ENCODE data around the gene KCNJ6. TPM values are rescaled to one million over a fixed set of nuclear protein-coding genes. Genes with fewer than 3 reads are reported as not detected.
"Not testable (repeated sequence)": the region's sequence is repeated elsewhere in the genome, so short reads cannot be mapped to it uniquely, and the experiment has no call there.

The KCNJ6 gene
- total RNA-seq, 2 experiments from 2014 or later = not detected

DNA sequence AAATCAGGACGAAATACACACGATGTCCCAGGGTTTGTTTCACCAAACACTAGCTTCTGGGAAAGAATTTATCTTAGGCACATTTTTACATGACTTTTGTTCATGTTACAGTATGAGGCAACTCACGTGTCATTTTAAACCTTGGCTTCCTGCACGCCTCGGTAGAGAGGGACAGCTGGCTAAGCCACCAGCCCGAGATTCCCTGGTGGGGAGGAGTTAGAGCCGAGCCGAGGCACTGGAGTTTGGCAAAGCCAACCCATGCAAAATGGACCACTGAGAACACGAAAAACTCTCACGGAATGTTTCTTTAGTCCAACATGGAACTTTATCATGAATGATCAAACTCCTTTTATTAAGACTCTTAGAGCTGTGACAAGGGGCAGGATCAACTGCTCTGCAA is 309.7 kb downstream of the KCNJ6 start:
- intact Hi-C loops (cut with DNase I, micrococcal nuclease) = no loop called here

DNA sequence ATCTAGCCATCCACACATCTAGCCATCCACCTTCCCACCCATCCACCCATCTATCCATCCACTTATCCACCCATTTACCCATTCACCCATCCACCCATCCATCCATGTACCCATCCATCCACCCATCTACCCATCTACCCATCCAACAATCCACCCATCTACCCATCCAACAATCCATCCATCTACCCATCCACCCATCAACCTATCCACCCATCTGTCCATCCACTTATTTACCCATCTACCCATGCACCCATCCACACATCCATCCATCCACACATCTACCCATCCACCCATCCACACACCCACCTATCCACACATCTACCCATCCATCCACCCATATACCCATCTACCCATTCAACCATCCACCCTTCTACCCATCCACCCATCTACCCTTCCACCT is 311.3 kb downstream of the KCNJ6 start:
- Mint-ChIP-seq H3K4me1 (no peaks in the 10 kb centered on the region), H3K36me3 (ENCODE audit: low read depth) (no peaks in the 10 kb centered on the region), H3K27me3 (peaks cover 12% of the 10 kb centered on the region), H3K4me3 (no peak overlapping the region), H3K27ac (no peak overlapping the region), H3K9me3 (ENCODE audit: low read depth) (no peaks in the 10 kb centered on the region)
- DNase-seq (no peak), ATAC-seq (no peak)
- ChIA-PET POLR2A (no interaction called here), CTCF (no interaction called here)
- intact Hi-C loops (cut with DNase I, micrococcal nuclease) = no loop called here

More for the DNA sequence above, 309.7 kb downstream of the KCNJ6 start:
- ATAC-seq (no peak), DNase-seq (no peak)
- ChIA-PET POLR2A (no interaction called here), CTCF (no interaction called here)
- no peak overlapping the region for H3K27ac Mint-ChIP-seq
- no peaks in the 10 kb centered on the region for H3K36me3 Mint-ChIP-seq (ENCODE audit: low read depth)
- H3K4me1 Mint-ChIP-seq = no peaks in the 10 kb centered on the region
- no peaks in the 10 kb centered on the region for H3K9me3 Mint-ChIP-seq (ENCODE audit: low read depth)
- H3K4me3 Mint-ChIP-seq = no peak overlapping the region
- H3K27me3 Mint-ChIP-seq = peaks cover 16% of the 10 kb centered on the region

DNA sequence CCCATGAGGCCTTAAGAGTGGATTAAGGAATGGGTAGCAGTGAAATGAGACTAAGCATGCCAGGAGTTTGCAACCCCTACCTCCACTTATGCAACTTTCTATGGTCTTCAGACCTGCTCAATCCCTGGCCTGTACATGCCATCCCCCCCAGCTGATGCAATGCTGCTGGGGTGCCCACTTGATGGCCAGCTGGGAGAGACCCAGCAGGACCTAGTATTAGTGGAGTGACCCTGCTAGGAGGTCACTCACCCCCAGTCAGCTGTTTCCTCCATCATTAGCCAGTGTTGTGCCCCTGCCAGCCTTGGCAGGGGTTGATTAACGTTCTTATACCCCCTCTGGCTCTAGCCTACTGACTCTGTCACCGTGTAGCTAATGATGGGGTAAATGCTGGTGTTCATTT is 313.1 kb downstream of the KCNJ6 start:
- DNase-seq = no peak
- Mint-ChIP-seq H3K27ac (no peak overlapping the region), H3K36me3 (ENCODE audit: low read depth) (no peaks in the 10 kb centered on the region), H3K9me3 (ENCODE audit: low read depth) (no peaks in the 10 kb centered on the region), H3K4me3 (no peak overlapping the region), H3K4me1 (no peaks in the 10 kb centered on the region), H3K27me3 (peaks cover 13% of the 10 kb centered on the region)
- ChIA-PET CTCF (no interaction called here), POLR2A (no interaction called here)
- intact Hi-C loops (cut with DNase I, micrococcal nuclease) = no loop called here
- ATAC-seq = no peak

DNA sequence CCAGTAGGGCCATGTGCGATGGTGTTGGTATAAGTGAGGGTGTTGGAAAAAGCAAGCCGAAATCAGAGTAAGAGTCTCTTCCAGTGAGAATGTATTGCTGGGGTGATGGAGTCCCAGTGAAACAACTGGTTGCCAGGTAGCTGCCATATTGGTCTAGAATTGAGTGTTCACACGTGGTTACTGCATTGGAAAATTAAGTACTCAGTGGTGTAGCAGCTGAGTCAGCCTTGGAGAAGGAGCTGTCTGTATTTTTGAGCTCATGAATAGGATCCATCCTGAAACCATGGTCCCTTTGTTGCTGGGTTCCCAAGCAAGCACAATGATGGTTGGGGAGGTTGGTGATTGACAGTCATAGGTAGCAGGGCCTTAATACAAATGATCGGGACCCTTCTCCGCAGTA is 314.3 kb downstream of the KCNJ6 start:
- intact Hi-C loops (cut with DNase I, micrococcal nuclease) = no loop called here
- Mint-ChIP-seq H3K4me3 (no peak overlapping the region), H3K36me3 (ENCODE audit: low read depth) (no peaks in the 10 kb centered on the region), H3K27ac (no peak overlapping the region), H3K4me1 (no peaks in the 10 kb centered on the region), H3K9me3 (ENCODE audit: low read depth) (no peaks in the 10 kb centered on the region), H3K27me3 (peaks cover 15% of the 10 kb centered on the region)
- DNase-seq (no peak), ATAC-seq (peak; percentile 51)
- CTCF ChIA-PET = interaction anchor here (1.5 kb wide), 1 partner anchor 16 kb away, joined by 3 read pairs; no protein-coding TSS in a partner anchor
- POLR2A ChIA-PET = interaction anchor here (0.6 kb wide), 1 partner anchor 110 kb away, joined by 3 read pairs; no protein-coding TSS in a partner anchor

DNA sequence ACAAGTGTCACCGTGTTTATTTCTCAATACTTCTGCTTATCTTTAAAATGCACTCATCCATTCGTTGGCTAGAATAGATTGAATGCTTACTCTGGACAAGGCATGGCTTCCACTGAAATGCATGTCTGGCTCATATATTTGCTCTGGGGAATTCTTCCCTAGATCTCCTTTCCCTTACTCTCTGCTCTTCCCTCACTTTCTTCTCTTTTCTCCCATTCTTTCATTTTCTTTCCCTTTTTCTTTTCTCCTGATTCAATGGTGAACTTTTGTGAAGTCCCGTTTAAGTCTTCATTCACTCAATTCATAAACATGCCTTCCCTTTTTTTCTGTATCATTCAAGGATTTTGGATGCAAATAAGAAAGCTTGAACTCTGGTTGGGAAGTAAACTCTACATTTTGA is 315.2 kb downstream of the KCNJ6 start:
- no peaks in the 10 kb centered on the region for H3K4me1 Mint-ChIP-seq
- H3K4me3 Mint-ChIP-seq = no peak overlapping the region
- peaks cover 12% of the 10 kb centered on the region for H3K27me3 Mint-ChIP-seq
- CTCF ChIA-PET = no interaction called here
- H3K36me3 Mint-ChIP-seq (ENCODE audit: low read depth) = no peaks in the 10 kb centered on the region
- POLR2A ChIA-PET = no interaction called here
- H3K9me3 Mint-ChIP-seq (ENCODE audit: low read depth) = no peaks in the 10 kb centered on the region
- intact Hi-C loops (cut with DNase I, micrococcal nuclease) = no loop called here
- no peak overlapping the region for H3K27ac Mint-ChIP-seq
- ATAC-seq = no peak
- DNase-seq = no peak

DNA sequence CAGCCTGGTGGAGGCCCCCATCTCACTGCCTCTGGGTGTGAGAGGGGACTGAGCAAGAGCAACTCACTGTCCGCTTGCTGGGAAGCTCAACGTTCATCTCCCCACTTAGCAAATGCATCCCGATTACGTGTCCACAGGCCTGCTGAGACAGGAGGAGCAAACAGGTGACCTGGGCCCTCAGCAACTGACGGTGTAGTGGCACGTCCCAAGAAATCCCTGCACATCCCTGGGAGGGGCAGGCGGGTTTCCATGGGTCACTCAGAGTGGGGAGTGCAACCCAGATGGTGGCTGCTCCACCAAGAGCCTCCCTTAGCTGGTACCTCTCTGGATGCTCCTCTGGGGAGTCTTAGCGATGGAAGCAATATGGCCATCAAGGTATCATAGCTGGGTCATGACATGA is 320.3 kb downstream of the KCNJ6 start:
- Mint-ChIP-seq H3K27me3 (peaks cover 8% of the 10 kb centered on the region), H3K9me3 (ENCODE audit: low read depth) (no peaks in the 10 kb centered on the region), H3K36me3 (ENCODE audit: low read depth) (no peaks in the 10 kb centered on the region), H3K4me3 (no peak overlapping the region), H3K4me1 (no peaks in the 10 kb centered on the region), H3K27ac (no peak overlapping the region)
- CTCF ChIA-PET = no interaction called here
- POLR2A ChIA-PET = no interaction called here
- no peak for ATAC-seq
- DNase-seq = no peak
- intact Hi-C loops (cut with DNase I, micrococcal nuclease) = no loop called here

DNA sequence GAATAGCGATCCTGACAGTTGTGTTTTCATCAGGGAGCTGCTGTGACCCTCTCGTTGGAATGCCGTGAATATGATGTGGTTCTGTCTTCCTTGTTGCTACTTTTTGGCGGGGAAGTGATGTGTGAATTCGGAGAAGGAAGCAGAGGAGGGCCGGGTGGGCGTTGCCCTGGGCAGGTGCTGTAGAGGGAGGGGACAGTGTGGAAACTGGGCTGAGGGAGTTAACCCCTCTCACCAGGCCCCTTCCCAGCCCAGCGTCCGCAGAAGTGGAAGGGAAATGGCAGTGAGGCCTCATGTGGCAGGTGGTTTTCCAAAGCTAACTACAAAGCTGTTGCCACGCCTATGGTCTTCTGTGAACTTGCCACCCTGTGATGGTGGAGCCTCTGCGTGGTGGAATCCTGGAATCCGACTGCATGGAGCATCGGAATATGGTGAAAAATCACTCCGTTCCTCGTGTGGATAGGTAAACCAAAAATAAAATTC is 321.7 kb downstream of the KCNJ6 start:
- intact Hi-C loops (cut with DNase I, micrococcal nuclease) = no loop called here

DNA sequence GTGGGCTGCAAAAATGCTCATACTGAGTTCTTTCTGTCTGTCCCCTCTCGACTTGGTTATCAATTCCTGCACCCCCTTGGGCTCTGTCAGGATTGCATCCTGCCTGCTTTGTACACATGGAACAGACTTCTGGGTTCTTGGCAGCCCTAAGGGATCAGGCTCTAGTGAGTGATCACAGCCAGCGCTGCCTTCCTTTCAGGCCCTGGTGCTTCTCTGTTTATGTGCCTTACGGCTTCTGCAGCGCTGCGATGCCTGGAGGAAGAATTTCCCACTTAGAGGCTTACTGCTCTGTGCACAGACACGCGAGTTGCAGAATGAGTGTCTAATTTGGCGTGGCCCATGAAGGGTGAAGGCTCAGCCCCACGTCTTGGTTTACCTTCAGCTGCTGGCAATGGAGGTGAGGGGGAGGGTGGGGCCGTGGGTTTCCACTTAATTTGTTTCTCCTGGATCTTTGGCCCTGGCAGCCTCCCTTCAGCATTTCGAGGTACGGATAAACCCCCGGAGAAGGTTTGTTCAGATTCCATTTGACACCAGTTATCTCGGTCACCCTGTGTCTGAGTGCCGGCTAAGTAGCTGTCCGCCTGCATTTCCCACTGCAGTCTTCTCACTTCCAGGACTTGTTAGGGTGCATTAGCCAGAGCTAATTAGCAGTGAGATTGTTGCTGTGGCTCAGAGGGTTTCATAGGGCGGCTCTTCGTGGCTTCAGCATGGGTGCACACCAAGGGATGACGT is 322.4 kb downstream of the KCNJ6 start:
- ChIA-PET CTCF (interaction anchor here (0.6 kb wide), 1 partner anchor 161 kb away, joined by 3 read pairs; no protein-coding TSS in a partner anchor), POLR2A (no interaction called here)
- ATAC-seq (no peak), DNase-seq (no peak)
- no peaks in the 10 kb centered on the region for H3K4me1 Mint-ChIP-seq
- no peak overlapping the region for H3K4me3 Mint-ChIP-seq
- no peaks in the 10 kb centered on the region for H3K9me3 Mint-ChIP-seq (ENCODE audit: low read depth)
- no peaks in the 10 kb centered on the region for H3K36me3 Mint-ChIP-seq (ENCODE audit: low read depth)
- intact Hi-C loops (cut with DNase I, micrococcal nuclease) = no loop called here
- H3K27ac Mint-ChIP-seq = no peak overlapping the region
- H3K27me3 Mint-ChIP-seq = peaks cover 8% of the 10 kb centered on the region

More for the DNA sequence above, 321.7 kb downstream of the KCNJ6 start:
- POLR2A ChIA-PET = no interaction called here
- Mint-ChIP-seq H3K4me3 (no peak overlapping the region), H3K27me3 (peaks cover 8% of the 10 kb centered on the region), H3K36me3 (ENCODE audit: low read depth) (no peaks in the 10 kb centered on the region), H3K9me3 (ENCODE audit: low read depth) (no peaks in the 10 kb centered on the region), H3K4me1 (no peaks in the 10 kb centered on the region), H3K27ac (no peak overlapping the region)
- CTCF ChIA-PET = interaction anchor here (0.6 kb wide), 1 partner anchor 161 kb away, joined by 3 read pairs; no protein-coding TSS in a partner anchor
- DNase-seq (no peak), ATAC-seq (no peak)

DNA sequence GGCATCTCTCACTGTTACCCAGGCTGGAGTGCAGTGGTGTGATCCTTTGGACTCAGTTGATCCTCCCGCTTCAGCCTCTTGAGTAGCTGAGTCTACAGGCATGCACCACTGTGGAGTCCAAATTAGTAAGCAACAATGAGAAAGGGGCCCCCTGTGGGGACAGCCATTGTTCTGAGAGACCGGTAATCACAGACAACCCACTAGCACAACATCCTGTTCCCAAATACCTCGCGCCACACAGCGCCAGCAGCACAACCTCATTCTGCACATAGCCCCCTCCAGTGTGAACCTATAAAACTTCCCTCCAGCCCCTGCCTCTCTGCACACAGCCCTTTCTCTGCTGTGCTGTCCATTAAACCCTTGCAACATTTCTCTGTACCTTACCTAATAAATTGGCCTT is 323.2 kb downstream of the KCNJ6 start:
- peaks cover under 1% of the 10 kb centered on the region for H3K27me3 Mint-ChIP-seq
- H3K4me3 Mint-ChIP-seq = no peak overlapping the region
- POLR2A ChIA-PET = no interaction called here
- DNase-seq (no peak), ATAC-seq (no peak)
- intact Hi-C loops (cut with DNase I, micrococcal nuclease) = no loop called here
- H3K36me3 Mint-ChIP-seq (ENCODE audit: low read depth) = no peaks in the 10 kb centered on the region
- no peak overlapping the region for H3K27ac Mint-ChIP-seq
- no peaks in the 10 kb centered on the region for H3K4me1 Mint-ChIP-seq
- CTCF ChIA-PET = no interaction called here
- H3K9me3 Mint-ChIP-seq (ENCODE audit: low read depth) = no peaks in the 10 kb centered on the region

DNA sequence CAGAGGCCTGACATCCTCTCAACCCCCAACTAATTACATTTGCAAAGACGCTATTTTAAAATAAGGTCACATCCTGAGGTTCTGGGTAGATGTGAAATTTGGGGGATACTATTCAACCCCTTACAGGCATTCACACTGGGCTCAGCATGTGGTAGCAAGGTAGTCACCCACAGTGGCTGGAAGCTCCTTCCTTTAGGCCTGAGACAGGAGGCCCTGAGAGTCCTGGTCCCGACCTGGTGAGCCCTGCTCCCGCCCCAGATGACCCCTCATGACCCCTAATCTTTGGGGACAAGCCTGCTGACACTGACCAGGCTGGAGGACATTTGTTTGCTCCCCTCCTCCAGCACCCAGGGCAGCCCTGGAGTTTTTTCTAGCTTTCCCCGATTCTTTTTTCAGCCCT is 323.8 kb downstream of the KCNJ6 start:
- H3K36me3 Mint-ChIP-seq (ENCODE audit: low read depth) = no peaks in the 10 kb centered on the region
- ChIA-PET POLR2A (no interaction called here), CTCF (no interaction called here)
- DNase-seq (no peak), ATAC-seq (no peak)
- H3K27ac Mint-ChIP-seq = no peak overlapping the region
- H3K9me3 Mint-ChIP-seq (ENCODE audit: low read depth) = no peaks in the 10 kb centered on the region
- intact Hi-C loops (cut with DNase I, micrococcal nuclease) = no loop called here
- no peaks in the 10 kb centered on the region for H3K27me3 Mint-ChIP-seq
- no peaks in the 10 kb centered on the region for H3K4me1 Mint-ChIP-seq
- H3K4me3 Mint-ChIP-seq = no peak overlapping the region

DNA sequence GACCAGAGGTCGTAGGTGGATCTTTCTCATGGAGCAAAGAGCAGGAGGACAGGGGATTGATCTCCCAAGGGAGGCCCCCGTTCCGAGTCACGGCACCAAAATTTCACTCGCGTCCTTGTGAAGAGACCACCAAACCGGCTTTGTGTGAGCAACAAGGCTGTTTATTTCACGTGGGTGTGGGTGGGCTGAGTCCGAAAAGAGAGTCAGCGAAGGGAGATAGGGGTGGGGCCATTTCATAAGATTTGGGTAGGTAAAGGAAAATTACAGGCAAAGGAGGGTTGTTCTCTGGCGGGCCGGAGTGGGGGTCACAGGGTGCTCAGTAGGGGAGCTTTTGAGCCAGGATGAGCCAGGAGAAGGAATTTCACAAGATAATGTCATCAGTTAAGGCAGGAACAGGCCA is 324.3 kb downstream of the KCNJ6 start:
- intact Hi-C loops (cut with DNase I, micrococcal nuclease); CTCF ChIA-PET; H3K9me3 Mint-ChIP-seq (ENCODE audit: low read depth); POLR2A ChIA-PET; H3K36me3 Mint-ChIP-seq (ENCODE audit: low read depth); H3K27me3 Mint-ChIP-seq; H3K27ac Mint-ChIP-seq; H3K4me3 Mint-ChIP-seq; H3K4me1 Mint-ChIP-seq; ATAC-seq; DNase-seq: not testable (repeated sequence)

DNA sequence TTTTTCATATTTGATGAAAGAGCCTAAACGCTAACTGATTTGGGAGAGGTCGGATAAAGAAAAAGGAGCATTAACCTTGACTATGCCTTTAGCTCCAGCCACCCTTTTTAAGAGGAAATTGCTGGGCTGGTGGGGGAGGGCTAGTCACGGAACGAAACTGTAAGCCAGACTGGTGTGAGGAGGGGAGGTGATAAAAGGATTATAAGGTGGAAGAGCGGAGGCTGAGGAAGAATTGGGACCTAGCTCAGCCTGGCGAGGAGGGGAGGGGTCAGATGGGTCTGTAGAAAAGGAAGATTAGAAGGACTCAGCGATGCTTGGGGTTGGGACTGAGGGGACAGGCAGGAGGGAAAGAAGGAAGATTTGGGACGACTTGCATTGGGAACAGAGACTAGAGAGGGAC is 325.4 kb downstream of the KCNJ6 start:
- H3K4me3 Mint-ChIP-seq; ATAC-seq; POLR2A ChIA-PET; H3K4me1 Mint-ChIP-seq; H3K36me3 Mint-ChIP-seq (ENCODE audit: low read depth); H3K27me3 Mint-ChIP-seq; intact Hi-C loops (cut with DNase I, micrococcal nuclease); H3K9me3 Mint-ChIP-seq (ENCODE audit: low read depth); CTCF ChIA-PET; DNase-seq; H3K27ac Mint-ChIP-seq: not testable (repeated sequence)

Measured in activated CD4-positive, alpha-beta T cell treated with anti-CD3 and anti-CD28 coated beads for 36 hours (primary cell).